ENCODE data around the gene NPC2. TPM values are rescaled to one million over a fixed set of nuclear protein-coding genes. Genes with fewer than 3 reads are reported as not detected.

Gene NPC2
- total and polyA plus RNA-seq, 2 donors (not counting 3 experiments of a cell fraction or from before 2014, with no cell fraction given), result 203 to 406 TPM

- ChIA-PET CTCF (no interaction called here), POLR2A (no interaction called here)
- H2AFZ ChIP-seq (ENCODE audit: low read depth, low read length), result no peak overlapping the region
- H3K9me1 ChIP-seq (replicated peaks; ENCODE audit: control insufficient read depth, extremely low read depth, insufficient read depth, low read length), result no peaks in the 10 kb centered on the region
- no peak overlapping the region for H3K27ac ChIP-seq (ENCODE audit: insufficient read depth, low read depth, low read length)
- DNase-seq (ENCODE audit: low read depth, low spot score) (no peak), FAIRE-seq (no peak)
- no peak overlapping the region for H3K9ac ChIP-seq (replicated peaks; ENCODE audit: extremely low read depth, insufficient read depth, low read length)
- H3K4me3 ChIP-seq (replicated peaks in 1 of 3; ENCODE audit: insufficient read depth in 1 of 3, low read depth in 1 of 3, low read length in 3 of 3), result no peak overlapping the region
- no peak overlapping the region for H3K4me2 ChIP-seq (ENCODE audit: insufficient read depth, low read length)
- TF ChIP-seq, protein P1, sequence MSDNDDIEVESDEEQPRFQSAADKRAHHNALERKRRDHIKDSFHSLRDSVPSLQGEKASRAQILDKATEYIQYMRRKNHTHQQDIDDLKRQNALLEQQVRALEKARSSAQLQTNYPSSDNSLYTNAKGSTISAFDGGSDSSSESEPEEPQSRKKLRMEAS (IDR thresholded peaks at IDR 0.05; ENCODE audit: insufficient read depth, insufficient read length), result no peak
- no peak for TF ChIP-seq GATA2 (IDR thresholded peaks at IDR 0.05; ENCODE audit: insufficient read depth, insufficient read length, low read depth, low read length)
- TF ChIP-seq POLR2A (IDR thresholded peaks at IDR 0.05; ENCODE audit: low read depth, low read length), result no peak
- TF ChIP-seq JUN (IDR thresholded peaks at IDR 0.05; ENCODE audit: borderline replicate concordance, insufficient read depth, insufficient read length, low read depth), result no peak
- intact Hi-C loops (cut with micrococcal nuclease) (no loop called here), dilution Hi-C loops (cut with MboI; ENCODE audit: extremely low pct_ligation_motif_present, low sequenced_read_pairs) (no loop called here)
- H4K20me1 ChIP-seq (replicated peaks; ENCODE audit: control insufficient read depth, extremely low read depth, insufficient read depth, low read length), result no peaks in the 10 kb centered on the region
- BruUV-seq (replicated peaks), result no TSS peak
- H3K9me3 ChIP-seq (replicated peaks; ENCODE audit: control insufficient read depth, insufficient read depth, low read length), result no peaks in the 10 kb centered on the region
- H3K4me1 ChIP-seq (ENCODE audit: control insufficient read depth, extremely low read depth, insufficient read depth, low read length), result no peaks in the 10 kb centered on the region
- no peaks in the 10 kb centered on the region for H3K79me2 ChIP-seq (ENCODE audit: control insufficient read depth, insufficient read depth, low read length)
- H3K27me3 ChIP-seq (ENCODE audit: control insufficient read depth in 2 of 2, insufficient read depth in 2 of 2, low read length in 2 of 2), result no peaks in the 10 kb centered on the region
- H3K36me3 ChIP-seq (ENCODE audit: control insufficient read depth in 2 of 2, extremely low read depth in 1 of 2, insufficient read depth in 2 of 2, low read length in 2 of 2), result peaks cover 39 to 73% of the 10 kb centered on the region in 2 experiments
Measured at GRCh38 chr14:74507840-74508239, 14.7 kb upstream of the NPC2 start.

GRCh38 chr14:74507085-74507484 lies 14.0 kb upstream of the NPC2 start:
- DNase-seq (ENCODE audit: low read depth, low spot score), result no peak
- no peaks in the 10 kb centered on the region for H3K9me1 ChIP-seq (replicated peaks; ENCODE audit: control insufficient read depth, extremely low read depth, insufficient read depth, low read length)
- POLR2A ChIA-PET, result no interaction called here
- peaks cover 38 to 78% of the 10 kb centered on the region in 2 experiments for H3K36me3 ChIP-seq (ENCODE audit: control insufficient read depth in 2 of 2, extremely low read depth in 1 of 2, insufficient read depth in 2 of 2, low read length in 2 of 2)
- no peaks in the 10 kb centered on the region for H3K27me3 ChIP-seq (ENCODE audit: control insufficient read depth in 2 of 2, insufficient read depth in 2 of 2, low read length in 2 of 2)
- no peak overlapping the region for H3K4me2 ChIP-seq (ENCODE audit: insufficient read depth, low read length)
- intact Hi-C loops (cut with micrococcal nuclease) (no loop called here), dilution Hi-C loops (cut with MboI; ENCODE audit: extremely low pct_ligation_motif_present, low sequenced_read_pairs) (no loop called here)
- H4K20me1 ChIP-seq (replicated peaks; ENCODE audit: control insufficient read depth, extremely low read depth, insufficient read depth, low read length), result no peaks in the 10 kb centered on the region
- H3K9me3 ChIP-seq (replicated peaks; ENCODE audit: control insufficient read depth, insufficient read depth, low read length), result no peaks in the 10 kb centered on the region
- no peaks in the 10 kb centered on the region for H3K79me2 ChIP-seq (ENCODE audit: control insufficient read depth, insufficient read depth, low read length)
- FAIRE-seq, result no peak
- CTCF ChIA-PET, result no interaction called here
- no peak for TF ChIP-seq MYC (IDR thresholded peaks at IDR 0.05; ENCODE audit: low read depth, low read length)
- peak; percentile 29 for TF ChIP-seq POLR2AphosphoS5 (IDR thresholded peaks at IDR 0.05; ENCODE audit: insufficient read depth, low read depth, low read length)
- no peak overlapping the region for H3K9ac ChIP-seq (replicated peaks; ENCODE audit: extremely low read depth, insufficient read depth, low read length)
- no peak overlapping the region for H3K4me3 ChIP-seq (replicated peaks in 1 of 3; ENCODE audit: insufficient read depth in 1 of 3, low read depth in 1 of 3, low read length in 3 of 3)
- H3K4me1 ChIP-seq (ENCODE audit: control insufficient read depth, extremely low read depth, insufficient read depth, low read length), result no peaks in the 10 kb centered on the region
- no peak overlapping the region for H2AFZ ChIP-seq (ENCODE audit: low read depth, low read length)
- BruUV-seq (replicated peaks), result no TSS peak
- no peak overlapping the region for H3K27ac ChIP-seq (ENCODE audit: insufficient read depth, low read depth, low read length)
